ENCODE data around the gene SMOC1.

Gene SMOC1, protein sequence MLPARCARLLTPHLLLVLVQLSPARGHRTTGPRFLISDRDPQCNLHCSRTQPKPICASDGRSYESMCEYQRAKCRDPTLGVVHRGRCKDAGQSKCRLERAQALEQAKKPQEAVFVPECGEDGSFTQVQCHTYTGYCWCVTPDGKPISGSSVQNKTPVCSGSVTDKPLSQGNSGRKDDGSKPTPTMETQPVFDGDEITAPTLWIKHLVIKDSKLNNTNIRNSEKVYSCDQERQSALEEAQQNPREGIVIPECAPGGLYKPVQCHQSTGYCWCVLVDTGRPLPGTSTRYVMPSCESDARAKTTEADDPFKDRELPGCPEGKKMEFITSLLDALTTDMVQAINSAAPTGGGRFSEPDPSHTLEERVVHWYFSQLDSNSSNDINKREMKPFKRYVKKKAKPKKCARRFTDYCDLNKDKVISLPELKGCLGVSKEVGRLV

DNA sequence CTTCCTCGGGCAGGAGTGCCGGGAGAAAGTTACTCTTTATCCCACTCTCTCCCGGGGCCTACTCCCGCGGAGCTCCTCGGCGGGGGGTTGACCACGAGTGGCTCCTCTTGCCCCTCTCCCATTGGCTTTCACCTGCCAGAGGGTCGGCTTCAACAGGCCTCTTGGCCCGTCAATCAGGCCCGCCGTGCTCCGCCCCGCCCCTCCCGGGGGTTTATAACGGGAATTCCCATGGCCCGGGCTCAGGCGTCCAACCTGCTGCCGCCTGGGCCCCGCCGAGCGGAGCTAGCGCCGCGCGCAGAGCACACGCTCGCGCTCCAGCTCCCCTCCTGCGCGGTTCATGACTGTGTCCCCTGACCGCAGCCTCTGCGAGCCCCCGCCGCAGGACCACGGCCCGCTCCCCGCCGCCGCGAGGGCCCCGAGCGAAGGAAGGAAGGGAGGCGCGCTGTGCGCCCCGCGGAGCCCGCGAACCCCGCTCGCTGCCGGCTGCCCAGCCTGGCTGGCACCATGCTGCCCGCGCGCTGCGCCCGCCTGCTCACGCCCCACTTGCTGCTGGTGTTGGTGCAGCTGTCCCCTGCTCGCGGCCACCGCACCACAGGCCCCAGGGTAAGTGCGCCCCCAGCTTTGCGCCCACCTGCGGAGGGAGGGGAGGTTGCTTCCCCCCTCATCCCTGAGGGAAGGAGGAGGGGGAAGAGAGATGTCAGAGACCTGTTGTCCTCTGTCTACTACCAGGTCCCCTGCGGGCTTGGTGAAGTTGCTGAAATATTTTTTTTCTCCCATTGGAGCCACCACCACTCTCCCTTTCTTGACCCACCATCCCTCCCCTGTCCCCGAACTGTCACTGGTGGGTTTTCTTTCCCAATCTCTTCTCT, at the start of gene SMOC1:
TSS of gene SMOC1 (plus strand) at position 242 of the 869 bp plus-strand sequence. CDS start at position 505, 263 bp downstream.
- DNase-seq, result peak; percentile 28

DNA sequence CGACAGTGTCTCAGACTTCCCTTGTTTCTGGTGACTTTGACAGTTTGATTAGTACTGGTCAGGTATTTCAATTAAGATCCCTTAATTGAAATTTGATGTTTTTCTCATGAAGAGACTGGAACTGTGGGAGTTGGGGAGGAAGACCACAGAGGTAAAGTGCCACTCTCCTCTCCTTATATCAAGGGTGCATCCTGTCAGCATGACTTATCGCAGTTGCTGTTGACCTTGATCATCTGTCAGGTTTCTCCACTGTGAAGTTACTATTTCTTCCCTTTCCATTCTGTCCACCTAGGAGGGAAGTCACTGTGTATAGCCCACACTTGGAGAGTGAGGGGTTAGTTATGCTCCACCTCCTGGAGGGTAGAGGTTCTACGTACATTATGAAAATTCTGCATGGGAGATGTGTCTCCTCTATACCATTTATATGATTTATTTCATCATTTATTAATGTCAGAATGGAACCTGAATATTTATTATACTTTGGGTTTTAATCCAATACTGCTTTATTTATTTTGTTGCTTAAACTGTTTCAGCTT, 40.3 kb upstream of the SMOC1 start:
- no peak for DNase-seq

DNA sequence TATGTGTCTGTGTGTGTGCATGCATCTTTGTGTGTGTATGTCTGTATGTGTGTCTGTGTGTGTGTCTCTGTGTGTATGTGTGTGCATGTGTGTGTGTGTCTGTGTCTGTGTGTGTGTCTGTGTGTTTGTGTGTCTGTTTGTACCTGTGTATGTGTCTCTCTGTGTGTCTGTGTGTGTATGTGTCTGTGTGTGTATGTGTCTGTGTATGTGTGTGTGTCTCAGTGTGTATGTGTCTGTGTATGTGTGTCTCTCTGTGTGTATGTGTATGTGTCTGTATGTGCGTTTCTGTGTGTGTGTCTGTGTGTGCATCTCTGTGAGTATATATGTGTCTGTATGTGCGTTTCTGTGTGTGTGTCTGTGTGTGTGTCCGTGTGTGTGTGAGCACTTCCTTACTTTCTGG, 39.6 kb upstream of the SMOC1 start:
- DNase-seq, result no peak

DNA sequence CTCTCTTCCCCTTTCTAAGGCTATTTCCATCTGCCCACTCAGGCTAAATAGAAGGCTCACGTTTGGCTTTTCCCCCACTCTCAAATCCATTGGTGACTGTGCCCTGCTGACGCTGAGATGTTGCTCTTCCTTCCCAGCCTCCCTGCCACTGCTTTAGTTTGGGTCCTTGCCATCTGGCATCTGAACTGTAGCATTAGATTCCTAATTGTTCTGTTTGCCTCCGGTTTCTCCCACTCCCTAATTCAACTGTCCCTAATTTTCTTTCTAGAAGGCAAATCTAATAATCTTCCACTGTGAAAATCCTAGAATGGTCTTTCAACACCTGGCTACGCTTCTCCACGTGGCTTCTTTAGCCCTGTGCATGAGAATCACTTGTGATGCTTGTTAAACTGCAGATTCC, 37.6 kb upstream of the SMOC1 start:
- no peak for DNase-seq

DNA sequence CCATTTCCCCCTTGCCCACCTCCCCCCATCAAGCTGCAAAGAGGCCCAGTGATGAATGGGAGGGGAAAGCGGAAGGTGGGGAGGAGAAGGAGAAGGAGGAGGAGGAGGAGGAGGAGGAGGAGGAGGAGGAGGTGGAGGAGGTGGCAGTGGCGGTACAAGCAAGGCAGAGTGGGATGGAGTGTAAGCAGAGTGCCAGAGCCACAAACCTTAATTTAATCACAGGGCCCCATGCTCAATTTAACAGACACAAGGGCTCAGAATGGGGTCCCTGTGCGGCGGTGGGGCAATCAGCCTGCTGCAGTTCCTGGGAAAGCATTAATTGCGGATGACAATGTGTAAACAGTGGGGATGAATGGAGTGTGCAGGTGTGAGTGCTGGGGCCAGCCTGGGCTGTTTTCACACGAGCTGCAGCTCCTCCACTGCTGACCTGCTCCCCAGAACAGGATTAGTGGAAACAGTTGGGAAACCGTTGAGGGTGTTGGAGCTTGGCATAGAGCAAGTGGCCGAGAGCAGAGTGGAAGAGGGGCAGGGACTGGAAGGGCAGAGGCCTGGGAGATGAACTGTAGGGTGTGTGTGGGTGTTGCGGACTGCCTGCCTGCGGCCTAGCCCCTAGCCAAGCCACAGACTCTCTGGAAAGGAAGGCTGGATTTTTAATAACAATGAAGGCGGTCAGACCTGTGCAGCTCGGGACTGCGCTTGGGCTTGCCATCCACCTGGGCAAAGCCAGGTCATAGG, 36.4 kb upstream of the SMOC1 start:
- peak; percentile 92 for DNase-seq

DNA sequence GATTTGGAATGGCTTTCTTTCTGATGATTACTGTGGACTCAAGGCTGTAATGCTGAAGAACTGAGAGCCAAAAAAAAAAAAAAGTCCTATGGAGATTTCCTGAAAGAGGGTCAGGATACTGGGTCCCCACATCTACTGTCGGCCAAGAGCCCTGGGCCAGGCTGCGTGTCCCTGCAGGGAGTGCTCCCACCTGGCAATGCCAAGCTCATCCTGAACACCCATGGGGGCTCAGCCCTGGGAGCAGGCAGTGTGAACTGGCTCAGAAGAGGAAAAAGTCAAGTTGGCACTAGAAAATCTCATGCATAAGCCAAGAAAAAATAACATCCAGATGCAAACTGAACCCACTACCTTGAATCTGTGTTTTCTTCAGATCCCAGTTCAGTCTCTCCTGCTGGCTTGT, 35.0 kb upstream of the SMOC1 start:
- no peak for DNase-seq

DNA sequence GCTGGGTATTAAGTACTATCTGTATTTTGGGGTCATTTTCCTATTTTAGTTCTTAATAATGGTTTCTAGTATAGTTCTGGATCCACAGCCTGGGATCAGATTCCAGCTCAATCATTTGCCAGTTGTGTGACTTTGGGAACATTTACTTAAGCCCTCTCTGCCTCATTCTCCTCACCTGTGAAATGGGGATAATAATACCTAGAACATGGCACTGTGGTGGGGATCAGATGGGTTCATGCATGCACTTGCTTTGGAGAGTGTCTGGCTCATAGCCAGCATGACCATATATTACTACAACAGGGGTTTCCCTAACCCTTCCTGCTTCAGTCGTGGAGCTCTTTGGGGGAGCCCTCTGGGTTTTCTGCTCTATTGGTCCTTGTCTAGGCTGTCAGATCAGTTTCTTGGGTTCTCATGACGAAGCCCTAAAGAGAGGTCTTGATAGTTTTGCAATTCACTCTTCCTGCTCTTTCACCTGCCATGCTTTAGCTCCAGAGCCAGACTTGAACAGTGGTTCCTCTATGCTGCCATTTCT, 34.1 kb upstream of the SMOC1 start:
- DNase-seq, result no peak

DNA sequence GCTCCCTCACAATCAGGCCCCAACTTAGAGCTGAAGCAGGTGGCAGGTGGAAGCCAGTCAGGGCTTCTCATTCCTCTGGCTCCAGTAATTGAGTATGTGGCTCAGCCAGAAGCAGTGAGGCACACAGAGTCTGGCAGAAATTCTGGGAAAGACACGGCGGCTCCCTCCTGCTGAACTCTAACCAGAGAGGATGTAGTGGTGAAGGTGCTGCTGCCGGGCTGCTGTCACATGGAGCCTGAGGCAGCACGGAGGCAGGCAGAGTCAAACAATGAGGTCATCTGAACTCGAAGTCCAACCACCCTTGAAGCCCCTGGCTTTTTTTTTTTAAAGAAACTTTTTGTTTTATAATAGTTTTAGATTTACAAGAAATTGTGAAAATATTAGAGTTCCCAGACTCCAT, 33.4 kb upstream of the SMOC1 start:
- DNase-seq, result no peak

DNA sequence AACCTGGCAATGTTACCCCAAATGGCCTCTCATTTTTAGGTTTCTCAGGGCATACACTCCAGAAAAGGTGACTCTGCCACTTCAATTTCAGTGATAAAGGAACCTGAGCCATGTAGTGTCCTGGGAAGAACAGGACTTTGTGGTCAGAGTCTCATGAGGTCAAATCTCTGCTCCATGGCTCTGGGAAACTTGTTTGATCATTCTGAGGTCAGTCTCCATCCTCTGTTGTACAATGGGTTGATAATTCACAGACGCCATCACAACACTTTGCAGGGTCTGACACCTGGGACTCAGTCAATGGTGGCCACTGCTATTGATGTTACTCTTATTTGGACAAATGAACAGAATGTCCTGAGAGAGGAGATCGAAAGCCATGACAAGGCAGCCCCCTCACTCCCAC, 31.1 kb upstream of the SMOC1 start:
- no peak for DNase-seq

DNA sequence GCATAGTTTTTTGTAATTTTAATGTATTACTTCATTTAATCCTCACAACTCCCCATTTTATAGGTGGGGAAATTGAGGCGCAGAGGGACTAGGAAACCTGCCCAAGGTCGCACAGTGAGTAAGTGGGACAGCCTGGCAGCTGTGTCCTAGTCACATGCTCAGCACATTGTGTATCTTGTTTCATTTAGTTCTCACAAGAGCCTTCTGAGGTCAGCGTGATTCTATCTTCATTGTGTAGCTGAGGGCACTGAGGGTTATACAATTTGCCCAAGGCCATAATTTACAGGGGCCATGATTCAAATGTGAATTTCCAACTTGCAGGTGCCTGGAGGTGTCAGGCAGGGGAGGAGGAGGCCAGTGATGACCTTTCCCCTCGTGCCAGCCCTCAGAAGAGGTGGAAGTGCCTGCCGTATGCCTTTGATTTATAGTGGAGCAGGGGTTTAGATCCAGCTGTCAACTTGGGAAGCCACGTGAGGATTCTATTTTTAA, 30.3 kb upstream of the SMOC1 start:
- DNase-seq, result peak; percentile 20

DNA sequence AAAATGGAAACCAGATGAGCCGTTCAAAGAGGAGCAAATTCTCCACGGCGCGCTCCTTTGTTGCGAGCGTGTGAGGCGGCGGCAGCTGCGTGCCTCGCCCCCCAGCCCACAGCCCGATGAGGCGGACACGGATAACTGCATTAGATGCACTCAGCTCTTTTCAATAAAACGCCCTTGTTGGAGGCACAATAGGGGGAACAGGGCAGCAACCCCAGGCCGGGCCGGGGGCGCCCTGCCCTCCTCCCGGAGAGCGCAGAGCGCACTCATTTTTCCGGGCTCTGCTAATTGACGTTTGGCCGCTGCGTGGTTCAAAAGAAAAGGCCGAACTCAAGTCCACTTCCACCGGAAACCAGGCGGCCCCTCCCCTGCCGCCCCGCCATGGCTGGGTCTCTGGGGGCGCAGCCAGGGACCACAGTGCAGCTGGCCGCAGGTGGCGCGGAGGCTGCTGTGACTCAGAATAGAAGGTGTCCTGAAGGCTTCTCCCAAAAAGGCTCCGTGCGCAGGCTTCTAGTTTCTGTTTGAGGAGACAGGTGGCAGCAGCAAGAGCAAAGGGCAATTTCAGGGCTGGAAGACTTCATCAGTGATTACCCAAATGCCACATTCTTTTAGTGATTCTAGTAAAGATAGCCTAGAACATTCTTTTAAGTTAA, 29.0 kb upstream of the SMOC1 start:
- DNase-seq, result no peak

DNA sequence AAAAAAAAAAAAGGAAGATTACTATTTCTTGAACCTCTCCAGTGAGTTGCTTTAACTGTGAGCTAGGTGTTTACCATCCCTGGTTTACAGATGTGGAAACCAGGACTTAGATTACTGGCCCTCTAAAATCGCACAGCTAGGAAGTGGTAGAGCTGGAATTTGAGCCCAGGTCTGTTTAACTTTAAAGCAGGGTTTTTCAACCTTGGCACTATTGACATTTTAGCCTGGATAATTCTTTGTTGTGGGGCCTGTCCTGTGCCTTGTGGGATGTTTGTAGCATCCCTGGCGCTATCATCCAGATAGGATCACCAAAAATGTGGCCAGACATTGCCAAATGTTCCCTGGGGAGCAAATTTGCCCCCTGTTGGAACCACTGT, 28.5 kb upstream of the SMOC1 start:
- DNase-seq, result no peak

DNA sequence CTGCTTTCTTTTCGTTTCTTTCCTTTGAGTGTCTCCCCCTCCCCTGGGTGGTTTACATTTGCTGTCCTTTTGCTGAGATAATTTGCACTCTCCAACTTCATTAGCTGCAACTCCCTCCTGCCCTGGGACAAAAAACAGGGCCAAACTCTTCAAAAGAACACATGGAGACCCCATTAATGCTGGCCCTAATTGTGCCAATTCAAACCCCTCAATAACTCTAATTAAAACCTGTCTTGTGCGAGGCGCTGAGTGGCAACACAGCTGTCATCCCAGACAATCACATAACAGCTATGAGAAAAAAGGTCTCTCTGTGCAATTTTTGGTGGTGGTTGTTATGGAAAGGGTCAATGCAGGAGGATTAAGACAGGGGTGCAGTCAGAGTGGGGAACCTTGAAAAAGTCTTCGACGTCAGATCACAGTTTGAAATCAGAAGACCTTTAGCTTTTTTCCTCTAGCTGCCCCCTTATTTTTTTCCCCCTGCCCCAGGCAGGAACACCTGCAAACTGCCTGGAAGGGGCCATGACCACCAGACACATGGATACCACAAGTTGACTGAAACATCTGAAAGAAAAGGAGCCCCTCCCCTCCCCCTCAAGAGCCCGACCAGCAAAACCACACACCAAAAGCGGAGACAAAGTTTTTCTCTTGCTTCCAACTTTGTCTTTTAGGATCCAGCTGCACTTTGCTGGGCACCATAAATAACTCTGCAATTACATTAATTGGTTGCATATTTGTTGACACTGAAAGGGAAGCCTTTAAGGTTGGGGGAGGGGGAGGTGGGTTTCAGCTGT, 26.5 kb upstream of the SMOC1 start:
- DNase-seq, result no peak

DNA sequence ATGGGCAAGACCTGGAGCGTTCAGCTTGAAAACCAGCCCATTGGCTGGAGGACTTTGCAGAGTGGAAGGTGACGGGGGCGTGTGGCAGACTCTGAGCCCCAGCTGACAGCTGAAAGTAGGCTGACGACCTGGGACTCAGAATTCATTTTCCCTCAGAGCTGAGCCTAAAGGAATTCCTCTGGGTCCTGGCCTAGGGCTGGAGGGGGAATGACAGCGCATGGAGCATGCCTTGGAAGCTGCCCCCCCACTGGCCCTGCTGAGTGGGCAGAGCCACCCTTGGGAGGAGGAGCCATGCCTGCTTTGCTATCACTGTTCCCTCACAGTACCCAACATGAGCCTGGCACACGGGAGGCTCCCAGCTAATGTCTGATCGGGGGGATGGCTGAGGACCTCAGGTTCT, 25.4 kb upstream of the SMOC1 start:
- DNase-seq, result no peak

DNA sequence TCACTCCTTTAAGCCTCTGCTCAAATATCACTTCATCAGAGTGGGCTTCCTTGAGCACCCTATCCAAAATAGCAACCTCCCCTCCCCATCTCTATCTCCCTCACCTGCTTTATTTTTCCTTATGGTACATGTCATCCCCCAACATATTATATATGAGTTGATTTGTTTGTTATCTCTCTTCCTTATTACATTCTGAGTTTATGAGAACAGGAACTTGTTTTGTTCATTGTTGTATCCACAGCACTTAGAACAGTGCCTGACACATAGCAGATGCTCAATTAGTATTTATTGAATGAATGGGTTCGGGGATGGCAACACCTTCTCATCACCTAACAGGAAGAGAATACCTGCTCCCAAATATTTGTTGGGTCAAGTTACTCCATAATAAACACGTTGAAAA, 24.6 kb upstream of the SMOC1 start:
- DNase-seq, result no peak

DNA sequence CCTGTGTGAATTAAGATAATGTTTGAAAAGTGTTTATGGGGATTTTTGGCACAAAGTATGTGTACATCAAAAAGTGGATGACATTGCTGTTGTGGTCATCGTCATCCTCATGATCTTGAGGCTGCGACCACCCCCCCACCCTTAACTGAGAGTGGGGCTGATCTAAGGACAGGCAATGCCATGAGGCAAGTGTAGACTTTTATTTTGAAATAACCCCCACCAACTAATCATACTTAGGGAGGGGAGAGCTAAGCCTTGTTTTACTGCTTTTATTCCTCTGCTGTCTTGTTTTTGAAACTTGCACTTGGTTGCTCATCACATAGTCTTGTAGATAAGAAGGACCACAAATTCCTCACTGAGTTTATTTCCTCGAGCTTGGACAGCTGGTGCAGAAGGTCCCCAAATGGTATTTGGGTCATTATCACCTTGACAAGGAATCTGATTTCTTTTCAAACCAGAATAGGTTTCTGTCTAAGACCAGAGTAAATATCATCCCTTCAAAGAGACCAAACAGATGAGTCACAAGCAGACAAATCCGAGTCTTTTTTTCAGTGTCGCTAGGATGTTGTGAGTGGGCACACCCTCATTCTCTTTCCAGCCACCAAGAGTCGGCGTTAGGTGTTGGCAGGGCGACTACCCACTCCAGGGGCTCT, 23.9 kb upstream of the SMOC1 start:
- DNase-seq, result no peak

DNA sequence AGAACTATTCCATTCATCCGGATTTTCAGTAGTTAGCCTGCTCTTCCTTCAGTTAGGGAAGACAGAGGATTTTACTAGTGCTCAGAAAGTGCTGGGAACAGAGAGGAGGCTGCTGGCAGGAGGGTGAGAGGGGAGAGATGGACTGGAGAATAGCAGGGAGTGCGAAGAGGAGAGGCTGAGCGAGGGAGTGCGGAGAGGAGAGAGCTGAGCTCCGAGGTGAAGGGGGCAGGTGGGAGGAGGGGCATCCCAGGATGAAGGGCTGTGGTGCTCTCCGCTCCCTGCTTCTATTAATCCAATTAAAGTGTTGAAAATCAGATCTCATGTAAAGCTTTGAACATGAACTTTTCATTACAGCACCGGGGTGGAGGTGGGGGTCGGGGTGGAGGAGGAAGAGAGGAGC, 20.4 kb upstream of the SMOC1 start:
- no peak for DNase-seq

DNA sequence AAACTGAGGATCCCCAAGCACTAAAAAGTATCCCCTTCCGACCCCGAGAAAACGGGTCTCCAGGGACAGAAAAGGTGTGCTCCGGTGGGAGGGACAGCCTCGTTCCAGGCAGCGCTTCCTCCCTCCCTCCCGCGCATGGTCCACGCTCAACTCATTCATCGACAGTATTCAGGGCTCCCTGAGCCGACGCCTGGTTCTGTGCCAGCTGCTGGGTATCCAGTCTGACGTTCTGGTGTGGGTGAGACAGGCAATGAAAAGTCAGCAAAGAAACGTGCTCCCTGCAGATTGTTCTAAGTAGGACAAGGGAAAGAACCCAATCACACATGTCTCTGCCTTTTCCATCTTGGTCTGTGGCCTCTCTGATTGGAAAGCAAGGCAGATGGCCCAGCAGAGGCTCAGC, 19.6 kb upstream of the SMOC1 start:
- no peak for DNase-seq

DNA sequence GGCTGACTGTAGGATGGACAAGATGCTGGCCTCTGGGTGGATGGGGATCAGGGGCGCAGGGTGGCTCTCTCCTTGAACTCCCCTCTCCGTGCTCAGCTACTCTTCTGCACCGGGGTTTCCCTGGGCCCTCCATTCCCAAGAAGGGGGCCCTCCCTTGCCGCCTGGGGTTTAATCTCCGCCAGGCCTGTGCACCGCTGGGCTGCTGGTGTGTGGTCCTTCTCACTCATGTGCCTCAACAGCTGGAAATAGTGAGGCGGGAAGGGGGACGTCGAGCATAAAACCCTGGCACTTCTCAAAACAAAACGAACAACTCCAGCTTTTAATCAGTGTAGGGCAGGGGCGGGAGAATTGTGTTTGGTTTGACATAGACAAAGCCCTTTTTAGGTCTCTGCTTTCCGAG, 19.0 kb upstream of the SMOC1 start:
- DNase-seq, result no peak

DNA sequence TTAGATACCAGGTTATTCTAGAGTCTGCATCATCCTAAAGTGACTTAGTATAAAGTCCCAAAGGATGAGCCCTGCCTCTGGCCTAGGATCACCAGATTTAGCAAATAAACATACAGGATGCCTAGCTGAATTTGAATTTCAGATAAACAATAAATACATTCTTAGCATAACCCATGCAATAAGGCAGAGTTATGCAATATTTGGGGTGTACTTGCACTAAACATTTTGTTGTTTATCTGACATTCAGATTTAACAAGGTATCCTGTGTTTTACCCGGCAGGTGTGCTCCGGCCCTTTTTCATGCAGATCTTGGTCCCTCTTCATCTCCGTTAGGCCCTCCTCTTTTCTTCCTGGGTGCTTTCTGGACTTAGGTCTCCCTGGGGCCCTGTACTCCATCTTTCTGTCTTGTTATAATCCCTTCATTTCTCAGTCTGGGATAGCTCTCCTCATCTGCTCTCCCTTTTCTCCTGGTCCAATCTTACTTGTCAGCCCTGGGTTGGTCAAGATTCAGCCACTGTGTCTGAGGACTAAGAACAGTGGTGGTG, 18.1 kb upstream of the SMOC1 start:
- DNase-seq, result no peak

DNA sequence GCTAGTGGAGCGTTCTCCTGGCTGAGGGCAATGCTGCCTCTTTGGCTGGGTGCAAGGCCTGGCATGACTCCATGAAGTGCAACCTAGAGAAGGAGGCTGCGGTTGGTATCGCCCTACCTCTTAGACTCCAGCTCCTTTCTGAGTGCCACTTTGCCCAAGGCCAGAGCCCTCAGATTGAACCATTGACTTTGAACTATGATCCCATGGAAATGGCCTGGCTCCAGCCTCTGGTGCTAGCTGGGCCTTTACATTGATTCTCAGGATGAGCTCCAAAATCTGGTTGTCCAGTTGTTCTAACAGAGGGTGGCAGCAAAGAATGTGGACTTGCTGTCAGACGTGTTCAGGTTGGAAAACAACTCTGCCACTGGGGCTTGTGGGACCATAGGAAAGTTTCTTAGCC, 16.1 kb upstream of the SMOC1 start:
- DNase-seq, result no peak

Measured in NCI-H748 treated with DMSO at 0.1 percent for 48 hours (cell line).